H9 (cell line): ENCODE measurements around the gene ARHGEF38. TPM values are rescaled to one million over a fixed set of nuclear protein-coding genes. Genes with fewer than 3 reads are reported as not detected.

Experiments used
- DNase-seq: peaks from one replicate; pipeline ENCODE4 v3.0.0-alpha.2; 2017
- H2AFZ ChIP-seq: one replicate; pipeline ENCODE4 v1.6.1; 2013; ENCODE audit warnings: mild to moderate bottlenecking, low read length, control low read depth, moderate library complexity
- H2AK5ac ChIP-seq: 2 replicates; pipeline ENCODE4 v1.6.1; 2013; ENCODE audit warnings: low read length, control low read depth, mixed read lengths; ENCODE audit not compliant: insufficient read length
- H2BK120ac ChIP-seq: one replicate; pipeline ENCODE4 v1.6.1; 2013; ENCODE audit warnings: low read depth, mild to moderate bottlenecking, low read length, control low read depth, inconsistent platforms; ENCODE audit not compliant: poor library complexity, severe bottlenecking
- H2BK12ac ChIP-seq: 2 replicates; pipeline ENCODE4 v1.6.1; 2013; ENCODE audit warnings: low read length, control low read depth, mixed read lengths, low read depth; ENCODE audit not compliant: insufficient read length
- H2BK15ac ChIP-seq: 2 replicates; pipeline ENCODE4 v1.6.1; 2013; ENCODE audit warnings: low read depth, low read length, control low read depth
- H2BK20ac ChIP-seq: one replicate; pipeline ENCODE4 v1.6.1; 2013; ENCODE audit warnings: low read depth, mild to moderate bottlenecking, low read length, control low read depth, inconsistent platforms; ENCODE audit not compliant: poor library complexity, severe bottlenecking
- H2BK5ac ChIP-seq: 2 replicates; pipeline ENCODE4 v1.6.1; 2013; ENCODE audit warnings: low read length, control low read depth, mixed read lengths; ENCODE audit not compliant: insufficient read length
- H3K14ac ChIP-seq: 2 replicates; pipeline ENCODE4 v1.6.1; 2013; ENCODE audit warnings: low read length, control low read depth; ENCODE audit not compliant: insufficient read depth
- H3K18ac ChIP-seq: 2 replicates; pipeline ENCODE4 v1.6.1; 2013; ENCODE audit warnings: low read depth, mild to moderate bottlenecking, mixed read lengths, low read length, control low read depth; ENCODE audit not compliant: insufficient read length
- H3K23ac ChIP-seq: 2 replicates; pipeline ENCODE4 v1.6.1; 2013; ENCODE audit warnings: low read length, control low read depth, mixed read lengths, low read depth; ENCODE audit not compliant: insufficient read length
- H3K23me2 ChIP-seq: 2 replicates; pipeline ENCODE4 v1.6.1; 2013; ENCODE audit warnings: low read depth, mild to moderate bottlenecking, mixed read lengths, low read length, control low read depth; ENCODE audit not compliant: insufficient read length, poor library complexity, severe bottlenecking
- H3K27ac ChIP-seq: 2 replicates; pipeline ENCODE4 v1.5.1; 2013; ENCODE audit warnings: low read length, control low read depth, mixed read lengths, low read depth; ENCODE audit not compliant: insufficient read length
- H3K27me3 ChIP-seq: 2 replicates; pipeline ENCODE4 v1.6.1; 2013; ENCODE audit warnings: low read length, control low read depth, inconsistent platforms; ENCODE audit not compliant: insufficient read depth
- H3K4ac ChIP-seq: 2 replicates; pipeline ENCODE4 v1.6.1; 2013; ENCODE audit warnings: low read depth, mild to moderate bottlenecking, control low read depth, inconsistent platforms, low read length, moderate library complexity
- H3K4me1 ChIP-seq: 2 replicates; pipeline ENCODE4 v1.6.1; 2013; ENCODE audit warnings: low read length, control low read depth, inconsistent platforms; ENCODE audit not compliant: insufficient read depth
- H3K4me2 ChIP-seq: 2 replicates; pipeline ENCODE4 v1.6.1; 2013; ENCODE audit warnings: low read length, control low read depth, mixed read lengths; ENCODE audit not compliant: insufficient read length, insufficient read depth
- H3K56ac ChIP-seq: 2 replicates; pipeline ENCODE4 v1.6.1; 2013; ENCODE audit warnings: low read depth, mild to moderate bottlenecking, mixed read lengths, low read length, control low read depth; ENCODE audit not compliant: insufficient read length
- H3K79me1 ChIP-seq: 2 replicates; pipeline ENCODE4 v1.6.1; 2013; ENCODE audit warnings: low read depth, mild to moderate bottlenecking, moderate library complexity, low read length, control low read depth, inconsistent platforms; ENCODE audit not compliant: insufficient read depth, poor library complexity, severe bottlenecking
- H3K79me2 ChIP-seq: 2 replicates; pipeline ENCODE4 v1.6.1; 2013; ENCODE audit warnings: low read length, control low read depth, inconsistent platforms; ENCODE audit not compliant: insufficient read depth
- H3K9ac ChIP-seq: 2 replicates; pipeline ENCODE4 v1.6.1; 2013; ENCODE audit warnings: low read length, control low read depth, mixed read lengths; ENCODE audit not compliant: insufficient read length; ENCODE audit errors: extremely low read depth
- H3K9me3 ChIP-seq: one replicate; pipeline ENCODE4 v1.6.1; 2013; ENCODE audit warnings: low read depth, low read length, inconsistent platforms; ENCODE audit not compliant: control insufficient read depth
- H3T11ph ChIP-seq: one replicate; pipeline ENCODE4 v1.6.1; 2013; ENCODE audit warnings: mild to moderate bottlenecking, low read length, control low read depth, inconsistent platforms
- H4K20me1 ChIP-seq: one replicate; pipeline ENCODE4 v1.6.1; 2013; ENCODE audit not compliant: control insufficient read depth, insufficient read length, insufficient read depth
- H4K5ac ChIP-seq: 2 replicates; pipeline ENCODE4 v1.6.1; 2013; ENCODE audit warnings: low read depth, mild to moderate bottlenecking, mixed read lengths, low read length, control low read depth; ENCODE audit not compliant: insufficient read length
- H4K8ac ChIP-seq: replicated peaks from 2 replicates; pipeline ENCODE4 v1.6.1; 2013; ENCODE audit warnings: low read length, control low read depth, mixed read lengths, low read depth; ENCODE audit not compliant: insufficient read length
- H4K91ac ChIP-seq: 2 replicates; pipeline ENCODE4 v1.6.1; 2013; ENCODE audit warnings: low read depth, mild to moderate bottlenecking, moderate library complexity, mixed read lengths, low read length, control low read depth; ENCODE audit not compliant: insufficient read length
- H3K27ac Mint-ChIP-seq, 3 experiments: 2 replicates in 2 of 3; 3 replicates in 1 of 3; pipeline ENCODE4 v1.8.0; 2020 to 2021; ENCODE audit warnings: mixed read lengths in 3 of 3, mild to moderate bottlenecking in 1 of 3, moderate library complexity in 1 of 3
- H3K27me3 Mint-ChIP-seq: 2 replicates; pipeline ENCODE4 v1.8.0; 2021; ENCODE audit warnings: low read depth, mild to moderate bottlenecking, moderate library complexity, mixed read lengths
- H3K36me3 Mint-ChIP-seq, 3 experiments: 2 replicates in 2 of 3; 3 replicates in 1 of 3; pipeline ENCODE4 v1.8.0; 2020 to 2021; ENCODE audit warnings: low read depth in 3 of 3, mixed read lengths in 3 of 3; ENCODE audit not compliant: insufficient read depth in 1 of 3
- H3K4me1 Mint-ChIP-seq, 2 experiments: 2 replicates each; pipeline ENCODE4 v1.8.0; 2020; ENCODE audit warnings: mixed read lengths in 2 of 2
- H3K4me3 Mint-ChIP-seq, 2 experiments: 2 replicates in 1 of 2; 3 replicates in 1 of 2; pipeline ENCODE4 v1.8.0; 2020 to 2021; ENCODE audit warnings: mild to moderate bottlenecking in 2 of 2, mixed read lengths in 2 of 2, moderate library complexity in 1 of 2
- H3K9me3 Mint-ChIP-seq, 2 experiments: 2 replicates in 1 of 2; 3 replicates in 1 of 2; pipeline ENCODE4 v1.8.0; 2020; ENCODE audit warnings: mild to moderate bottlenecking in 2 of 2, mixed read lengths in 2 of 2, moderate library complexity in 1 of 2
- WGBS: extraction: QIAGEN DNeasy Blood & Tissue Kit; methylation state at CpG from one replicate; pipeline ENCODE4 v1.1.7; 2013; ENCODE audit warnings: missing lambda C conversion rate, low lambda C conversion rate, mixed read lengths; ENCODE audit not compliant: insufficient read length; ENCODE audit errors: extremely low coverage; 5-methylcytosine and 5-hydroxymethylcytosine counted together
- total RNA-seq: library from RNA; stranded (reverse); gene quantifications from 2 replicates; pipeline ENCODE4 v1.2.1, GENCODE V29; 2021
- TF ChIP-seq, protein P1 (sequence below): fragments of 200-600 bp; sonication (generic); conservative IDR thresholded peaks from 3 replicates; pipeline ENCODE4 v1.8.0; 2021; ENCODE audit warnings: antibody characterized with exemption, mild to moderate bottlenecking

The ARHGEF38 gene
- total RNA-seq, 1 experiment from 2014 or later, result not detected

DNA sequence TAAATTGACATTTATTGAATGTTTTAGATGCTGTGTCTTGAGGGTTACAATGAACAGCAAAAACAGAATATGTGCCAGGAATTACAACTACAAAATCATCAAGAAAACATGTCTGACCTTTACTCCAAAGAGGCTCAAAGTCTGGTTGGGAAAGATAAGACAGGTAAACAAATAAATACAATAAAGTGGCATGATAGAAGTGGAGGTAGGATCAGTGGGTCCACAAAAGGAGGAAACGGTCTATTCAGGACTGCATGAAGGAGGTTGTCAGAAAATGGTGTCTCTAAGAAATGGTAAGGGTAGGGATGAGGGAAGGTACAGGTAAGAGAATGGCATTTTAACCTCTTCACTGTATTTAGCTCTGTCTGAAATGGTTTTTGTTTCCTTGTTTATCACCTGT is 3.8 kb downstream of the ARHGEF38 start:
- no peak overlapping the region for H3K14ac ChIP-seq
- H3K9me3 ChIP-seq, result no peaks in the 10 kb centered on the region
- H3K4me2 ChIP-seq, result no peak overlapping the region
- no peak overlapping the region for H2BK5ac ChIP-seq
- TF ChIP-seq, protein P1, sequence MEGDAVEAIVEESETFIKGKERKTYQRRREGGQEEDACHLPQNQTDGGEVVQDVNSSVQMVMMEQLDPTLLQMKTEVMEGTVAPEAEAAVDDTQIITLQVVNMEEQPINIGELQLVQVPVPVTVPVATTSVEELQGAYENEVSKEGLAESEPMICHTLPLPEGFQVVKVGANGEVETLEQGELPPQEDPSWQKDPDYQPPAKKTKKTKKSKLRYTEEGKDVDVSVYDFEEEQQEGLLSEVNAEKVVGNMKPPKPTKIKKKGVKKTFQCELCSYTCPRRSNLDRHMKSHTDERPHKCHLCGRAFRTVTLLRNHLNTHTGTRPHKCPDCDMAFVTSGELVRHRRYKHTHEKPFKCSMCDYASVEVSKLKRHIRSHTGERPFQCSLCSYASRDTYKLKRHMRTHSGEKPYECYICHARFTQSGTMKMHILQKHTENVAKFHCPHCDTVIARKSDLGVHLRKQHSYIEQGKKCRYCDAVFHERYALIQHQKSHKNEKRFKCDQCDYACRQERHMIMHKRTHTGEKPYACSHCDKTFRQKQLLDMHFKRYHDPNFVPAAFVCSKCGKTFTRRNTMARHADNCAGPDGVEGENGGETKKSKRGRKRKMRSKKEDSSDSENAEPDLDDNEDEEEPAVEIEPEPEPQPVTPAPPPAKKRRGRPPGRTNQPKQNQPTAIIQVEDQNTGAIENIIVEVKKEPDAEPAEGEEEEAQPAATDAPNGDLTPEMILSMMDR, result no peak
- Mint-ChIP-seq H3K27ac (no peak overlapping the region; a peak in 1 of 7 replicates), H3K9me3 (peaks cover 4 to 6% of the 10 kb centered on the region in 2 experiments; a peak in 2 of 5 replicates), H3K36me3 (no peaks in the 10 kb centered on the region; a peak in 1 of 7 replicates), H3K4me3 (no peak overlapping the region), H3K4me1 (peaks cover 22 to 54% of the 10 kb centered on the region in 2 experiments), H3K27me3 (peaks cover 100% of the 10 kb centered on the region)
- no peaks in the 10 kb centered on the region for H4K20me1 ChIP-seq
- H3K9ac ChIP-seq, result no peak overlapping the region
- H3T11ph ChIP-seq, result no peak overlapping the region
- H2BK20ac ChIP-seq, result no peak overlapping the region
- H2BK15ac ChIP-seq, result no peak overlapping the region
- no peak overlapping the region for H2BK12ac ChIP-seq
- no CpG with 5 or more reads among the region's 1 CpG for WGBS
- no peaks in the 10 kb centered on the region for H3K79me1 ChIP-seq
- H3K4ac ChIP-seq, result no peak overlapping the region
- H3K18ac ChIP-seq, result no peak overlapping the region
- no peak overlapping the region for H4K5ac ChIP-seq
- H3K23ac ChIP-seq, result no peak overlapping the region
- H3K56ac ChIP-seq, result no peak overlapping the region
- H2BK120ac ChIP-seq, result no peak overlapping the region
- H3K79me2 ChIP-seq, result no peaks in the 10 kb centered on the region
- no peak overlapping the region for H2AK5ac ChIP-seq
- H3K23me2 ChIP-seq, result no peaks in the 10 kb centered on the region
- peaks cover 3% of the 10 kb centered on the region; the same call in 1 of the 2 replicates for H3K4me1 ChIP-seq
- H4K91ac ChIP-seq, result no peak overlapping the region
- peaks cover 63% of the 10 kb centered on the region for H3K27me3 ChIP-seq
- no peak for DNase-seq
- H2AFZ ChIP-seq, result no peak overlapping the region
- H4K8ac ChIP-seq, result no peak overlapping the region
- no peak overlapping the region for H3K27ac ChIP-seq
